WTC11 (cell line): ENCODE results near the gene TXNL4A. TPM values are rescaled to one million over a fixed set of nuclear protein-coding genes. Genes with fewer than 3 reads are reported as not detected.

ENCODE experiments used
- EMX1 ChIP-seq: fragments of 250-450 bp; sonication (Bioruptor Pico); IDR thresholded peaks from 2 replicates; pipeline ENCODE4 v1.8.0; 2021; ENCODE audit warnings: mild to moderate bottlenecking
- JUN ChIP-seq: sonication (generic); formaldehyde crosslinking; IDR thresholded peaks from 2 replicates; pipeline ENCODE4 v1.8.0; 2023; ENCODE audit warnings: mild to moderate bottlenecking, missing genetic modification reagents
- OVOL2 ChIP-seq: fragments of 250-450 bp; sonication (Bioruptor Pico); IDR thresholded peaks from 2 replicates; pipeline ENCODE4 v1.9.0; 2021; ENCODE audit warnings: mild to moderate bottlenecking, borderline replicate concordance
- PRDM15 ChIP-seq: sonication (generic); formaldehyde crosslinking; IDR thresholded peaks from 2 replicates; pipeline ENCODE4 v1.8.0; 2022; ENCODE audit warnings: missing genetic modification reagents
- SP1 ChIP-seq: sonication (generic); formaldehyde crosslinking; conservative IDR thresholded peaks from 2 replicates; pipeline ENCODE4 v1.8.1; 2022; ENCODE audit warnings: missing genetic modification reagents
- ZNF138 ChIP-seq: sonication (generic); formaldehyde crosslinking; conservative IDR thresholded peaks from 2 replicates; pipeline ENCODE4 v1.8.1; 2022; ENCODE audit warnings: mild to moderate bottlenecking, moderate library complexity, missing genetic modification reagents
- ZNF232 ChIP-seq: sonication (generic); formaldehyde crosslinking; IDR thresholded peaks from 2 replicates; pipeline ENCODE4 v1.8.0; 2022; ENCODE audit warnings: mild to moderate bottlenecking, missing genetic modification reagents
- ZNF396 ChIP-seq: fragments of 250-450 bp; sonication (Bioruptor Pico); IDR thresholded peaks from 2 replicates; pipeline ENCODE4 v1.8.0; 2021; ENCODE audit warnings: mild to moderate bottlenecking, moderate library complexity, borderline replicate concordance
- total RNA-seq: library from RNA; stranded (reverse); gene quantifications from 3 replicates; pipeline ENCODE4 v1.2.3, GENCODE V29; 2021
- TF ChIP-seq, protein P1 (sequence below): sonication (generic); formaldehyde crosslinking; IDR thresholded peaks from 2 replicates; pipeline ENCODE4 v1.8.0; 2022; ENCODE audit warnings: mild to moderate bottlenecking, missing genetic modification reagents
- TF ChIP-seq, protein P2 (sequence below): fragments of 250-450 bp; sonication (Bioruptor Pico); IDR thresholded peaks from 2 replicates; pipeline ENCODE4 v1.9.0; 2021; ENCODE audit warnings: mild to moderate bottlenecking, borderline replicate concordance
- TF ChIP-seq, protein P3 (sequence below): sonication (generic); formaldehyde crosslinking; IDR thresholded peaks from 2 replicates; pipeline ENCODE4 v1.8.1; 2023; ENCODE audit warnings: mild to moderate bottlenecking, missing genetic modification reagents, borderline replicate concordance
- TF ChIP-seq, protein P4 (sequence below): sonication (generic); formaldehyde crosslinking; conservative IDR thresholded peaks from 2 replicates; pipeline ENCODE4 v1.8.1; 2023; ENCODE audit warnings: mild to moderate bottlenecking, low read depth, missing genetic modification reagents, moderate library complexity

The TXNL4A gene
- total RNA-seq, 1 experiment from 2014 or later, result 157 TPM

- no peak for TF ChIP-seq SP1
- TF ChIP-seq PRDM15 (CRISPR knock-in tag), result no peak
- TF ChIP-seq, protein P1, sequence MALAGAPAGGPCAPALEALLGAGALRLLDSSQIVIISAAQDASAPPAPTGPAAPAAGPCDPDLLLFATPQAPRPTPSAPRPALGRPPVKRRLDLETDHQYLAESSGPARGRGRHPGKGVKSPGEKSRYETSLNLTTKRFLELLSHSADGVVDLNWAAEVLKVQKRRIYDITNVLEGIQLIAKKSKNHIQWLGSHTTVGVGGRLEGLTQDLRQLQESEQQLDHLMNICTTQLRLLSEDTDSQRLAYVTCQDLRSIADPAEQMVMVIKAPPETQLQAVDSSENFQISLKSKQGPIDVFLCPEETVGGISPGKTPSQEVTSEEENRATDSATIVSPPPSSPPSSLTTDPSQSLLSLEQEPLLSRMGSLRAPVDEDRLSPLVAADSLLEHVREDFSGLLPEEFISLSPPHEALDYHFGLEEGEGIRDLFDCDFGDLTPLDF (CRISPR knock-in tag), result no peak
- no peak for TF ChIP-seq ZNF396 (CRISPR knock-in tag)
- no peak for TF ChIP-seq ZNF138
- TF ChIP-seq EMX1, result no peak
- TF ChIP-seq, protein P2, sequence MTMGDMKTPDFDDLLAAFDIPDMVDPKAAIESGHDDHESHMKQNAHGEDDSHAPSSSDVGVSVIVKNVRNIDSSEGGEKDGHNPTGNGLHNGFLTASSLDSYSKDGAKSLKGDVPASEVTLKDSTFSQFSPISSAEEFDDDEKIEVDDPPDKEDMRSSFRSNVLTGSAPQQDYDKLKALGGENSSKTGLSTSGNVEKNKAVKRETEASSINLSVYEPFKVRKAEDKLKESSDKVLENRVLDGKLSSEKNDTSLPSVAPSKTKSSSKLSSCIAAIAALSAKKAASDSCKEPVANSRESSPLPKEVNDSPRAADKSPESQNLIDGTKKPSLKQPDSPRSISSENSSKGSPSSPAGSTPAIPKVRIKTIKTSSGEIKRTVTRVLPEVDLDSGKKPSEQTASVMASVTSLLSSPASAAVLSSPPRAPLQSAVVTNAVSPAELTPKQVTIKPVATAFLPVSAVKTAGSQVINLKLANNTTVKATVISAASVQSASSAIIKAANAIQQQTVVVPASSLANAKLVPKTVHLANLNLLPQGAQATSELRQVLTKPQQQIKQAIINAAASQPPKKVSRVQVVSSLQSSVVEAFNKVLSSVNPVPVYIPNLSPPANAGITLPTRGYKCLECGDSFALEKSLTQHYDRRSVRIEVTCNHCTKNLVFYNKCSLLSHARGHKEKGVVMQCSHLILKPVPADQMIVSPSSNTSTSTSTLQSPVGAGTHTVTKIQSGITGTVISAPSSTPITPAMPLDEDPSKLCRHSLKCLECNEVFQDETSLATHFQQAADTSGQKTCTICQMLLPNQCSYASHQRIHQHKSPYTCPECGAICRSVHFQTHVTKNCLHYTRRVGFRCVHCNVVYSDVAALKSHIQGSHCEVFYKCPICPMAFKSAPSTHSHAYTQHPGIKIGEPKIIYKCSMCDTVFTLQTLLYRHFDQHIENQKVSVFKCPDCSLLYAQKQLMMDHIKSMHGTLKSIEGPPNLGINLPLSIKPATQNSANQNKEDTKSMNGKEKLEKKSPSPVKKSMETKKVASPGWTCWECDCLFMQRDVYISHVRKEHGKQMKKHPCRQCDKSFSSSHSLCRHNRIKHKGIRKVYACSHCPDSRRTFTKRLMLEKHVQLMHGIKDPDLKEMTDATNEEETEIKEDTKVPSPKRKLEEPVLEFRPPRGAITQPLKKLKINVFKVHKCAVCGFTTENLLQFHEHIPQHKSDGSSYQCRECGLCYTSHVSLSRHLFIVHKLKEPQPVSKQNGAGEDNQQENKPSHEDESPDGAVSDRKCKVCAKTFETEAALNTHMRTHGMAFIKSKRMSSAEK (CRISPR knock-in tag), result no peak
- TF ChIP-seq JUN (CRISPR knock-in tag), result no peak
- TF ChIP-seq ZNF232 (CRISPR knock-in tag), result no peak
- no peak for TF ChIP-seq OVOL2 (CRISPR knock-in tag)
- TF ChIP-seq, protein P3, sequence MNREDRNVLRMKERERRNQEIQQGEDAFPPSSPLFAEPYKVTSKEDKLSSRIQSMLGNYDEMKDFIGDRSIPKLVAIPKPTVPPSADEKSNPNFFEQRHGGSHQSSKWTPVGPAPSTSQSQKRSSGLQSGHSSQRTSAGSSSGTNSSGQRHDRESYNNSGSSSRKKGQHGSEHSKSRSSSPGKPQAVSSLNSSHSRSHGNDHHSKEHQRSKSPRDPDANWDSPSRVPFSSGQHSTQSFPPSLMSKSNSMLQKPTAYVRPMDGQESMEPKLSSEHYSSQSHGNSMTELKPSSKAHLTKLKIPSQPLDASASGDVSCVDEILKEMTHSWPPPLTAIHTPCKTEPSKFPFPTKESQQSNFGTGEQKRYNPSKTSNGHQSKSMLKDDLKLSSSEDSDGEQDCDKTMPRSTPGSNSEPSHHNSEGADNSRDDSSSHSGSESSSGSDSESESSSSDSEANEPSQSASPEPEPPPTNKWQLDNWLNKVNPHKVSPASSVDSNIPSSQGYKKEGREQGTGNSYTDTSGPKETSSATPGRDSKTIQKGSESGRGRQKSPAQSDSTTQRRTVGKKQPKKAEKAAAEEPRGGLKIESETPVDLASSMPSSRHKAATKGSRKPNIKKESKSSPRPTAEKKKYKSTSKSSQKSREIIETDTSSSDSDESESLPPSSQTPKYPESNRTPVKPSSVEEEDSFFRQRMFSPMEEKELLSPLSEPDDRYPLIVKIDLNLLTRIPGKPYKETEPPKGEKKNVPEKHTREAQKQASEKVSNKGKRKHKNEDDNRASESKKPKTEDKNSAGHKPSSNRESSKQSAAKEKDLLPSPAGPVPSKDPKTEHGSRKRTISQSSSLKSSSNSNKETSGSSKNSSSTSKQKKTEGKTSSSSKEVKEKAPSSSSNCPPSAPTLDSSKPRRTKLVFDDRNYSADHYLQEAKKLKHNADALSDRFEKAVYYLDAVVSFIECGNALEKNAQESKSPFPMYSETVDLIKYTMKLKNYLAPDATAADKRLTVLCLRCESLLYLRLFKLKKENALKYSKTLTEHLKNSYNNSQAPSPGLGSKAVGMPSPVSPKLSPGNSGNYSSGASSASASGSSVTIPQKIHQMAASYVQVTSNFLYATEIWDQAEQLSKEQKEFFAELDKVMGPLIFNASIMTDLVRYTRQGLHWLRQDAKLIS (CRISPR knock-in tag), result no peak
- TF ChIP-seq, protein P4, sequence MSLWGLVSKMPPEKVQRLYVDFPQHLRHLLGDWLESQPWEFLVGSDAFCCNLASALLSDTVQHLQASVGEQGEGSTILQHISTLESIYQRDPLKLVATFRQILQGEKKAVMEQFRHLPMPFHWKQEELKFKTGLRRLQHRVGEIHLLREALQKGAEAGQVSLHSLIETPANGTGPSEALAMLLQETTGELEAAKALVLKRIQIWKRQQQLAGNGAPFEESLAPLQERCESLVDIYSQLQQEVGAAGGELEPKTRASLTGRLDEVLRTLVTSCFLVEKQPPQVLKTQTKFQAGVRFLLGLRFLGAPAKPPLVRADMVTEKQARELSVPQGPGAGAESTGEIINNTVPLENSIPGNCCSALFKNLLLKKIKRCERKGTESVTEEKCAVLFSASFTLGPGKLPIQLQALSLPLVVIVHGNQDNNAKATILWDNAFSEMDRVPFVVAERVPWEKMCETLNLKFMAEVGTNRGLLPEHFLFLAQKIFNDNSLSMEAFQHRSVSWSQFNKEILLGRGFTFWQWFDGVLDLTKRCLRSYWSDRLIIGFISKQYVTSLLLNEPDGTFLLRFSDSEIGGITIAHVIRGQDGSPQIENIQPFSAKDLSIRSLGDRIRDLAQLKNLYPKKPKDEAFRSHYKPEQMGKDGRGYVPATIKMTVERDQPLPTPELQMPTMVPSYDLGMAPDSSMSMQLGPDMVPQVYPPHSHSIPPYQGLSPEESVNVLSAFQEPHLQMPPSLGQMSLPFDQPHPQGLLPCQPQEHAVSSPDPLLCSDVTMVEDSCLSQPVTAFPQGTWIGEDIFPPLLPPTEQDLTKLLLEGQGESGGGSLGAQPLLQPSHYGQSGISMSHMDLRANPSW (CRISPR knock-in tag), result no peak
Observed at GRCh38 chr18:79956276-79956675, 32.1 kb downstream of the TXNL4A start (continued).
